Measurements from ENCODE around the gene C3orf33.

- TF ChIP-seq EP300 (IDR thresholded peaks at IDR 0.05): no peak
- TF ChIP-seq, protein P1, sequence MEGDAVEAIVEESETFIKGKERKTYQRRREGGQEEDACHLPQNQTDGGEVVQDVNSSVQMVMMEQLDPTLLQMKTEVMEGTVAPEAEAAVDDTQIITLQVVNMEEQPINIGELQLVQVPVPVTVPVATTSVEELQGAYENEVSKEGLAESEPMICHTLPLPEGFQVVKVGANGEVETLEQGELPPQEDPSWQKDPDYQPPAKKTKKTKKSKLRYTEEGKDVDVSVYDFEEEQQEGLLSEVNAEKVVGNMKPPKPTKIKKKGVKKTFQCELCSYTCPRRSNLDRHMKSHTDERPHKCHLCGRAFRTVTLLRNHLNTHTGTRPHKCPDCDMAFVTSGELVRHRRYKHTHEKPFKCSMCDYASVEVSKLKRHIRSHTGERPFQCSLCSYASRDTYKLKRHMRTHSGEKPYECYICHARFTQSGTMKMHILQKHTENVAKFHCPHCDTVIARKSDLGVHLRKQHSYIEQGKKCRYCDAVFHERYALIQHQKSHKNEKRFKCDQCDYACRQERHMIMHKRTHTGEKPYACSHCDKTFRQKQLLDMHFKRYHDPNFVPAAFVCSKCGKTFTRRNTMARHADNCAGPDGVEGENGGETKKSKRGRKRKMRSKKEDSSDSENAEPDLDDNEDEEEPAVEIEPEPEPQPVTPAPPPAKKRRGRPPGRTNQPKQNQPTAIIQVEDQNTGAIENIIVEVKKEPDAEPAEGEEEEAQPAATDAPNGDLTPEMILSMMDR (IDR thresholded peaks at IDR 0.05): no peak
- no peak for TF ChIP-seq RNF2 (IDR thresholded peaks at IDR 0.05; ENCODE audit: borderline replicate concordance, low read depth)
- TF ChIP-seq KDM1A (IDR thresholded peaks at IDR 0.05; ENCODE audit: low read depth): no peak
- TF ChIP-seq NR3C1 (IDR thresholded peaks at IDR 0.05): no peak
- no peak for TF ChIP-seq PHF8 (IDR thresholded peaks at IDR 0.05; ENCODE audit: borderline replicate concordance, low read depth)
- no peak for TF ChIP-seq MAZ (IDR thresholded peaks at IDR 0.05; ENCODE audit: borderline replicate concordance, low read depth, low read length)
- TF ChIP-seq MYC (IDR thresholded peaks at IDR 0.05; ENCODE audit: borderline replicate concordance, low read length): no peak
- no peak for TF ChIP-seq SREBF2 (IDR thresholded peaks at IDR 0.05)
- no peak for TF ChIP-seq KDM5A (IDR thresholded peaks at IDR 0.05)
- no peak for TF ChIP-seq HES2 (IDR thresholded peaks at IDR 0.05)
- TF ChIP-seq, protein P2, sequence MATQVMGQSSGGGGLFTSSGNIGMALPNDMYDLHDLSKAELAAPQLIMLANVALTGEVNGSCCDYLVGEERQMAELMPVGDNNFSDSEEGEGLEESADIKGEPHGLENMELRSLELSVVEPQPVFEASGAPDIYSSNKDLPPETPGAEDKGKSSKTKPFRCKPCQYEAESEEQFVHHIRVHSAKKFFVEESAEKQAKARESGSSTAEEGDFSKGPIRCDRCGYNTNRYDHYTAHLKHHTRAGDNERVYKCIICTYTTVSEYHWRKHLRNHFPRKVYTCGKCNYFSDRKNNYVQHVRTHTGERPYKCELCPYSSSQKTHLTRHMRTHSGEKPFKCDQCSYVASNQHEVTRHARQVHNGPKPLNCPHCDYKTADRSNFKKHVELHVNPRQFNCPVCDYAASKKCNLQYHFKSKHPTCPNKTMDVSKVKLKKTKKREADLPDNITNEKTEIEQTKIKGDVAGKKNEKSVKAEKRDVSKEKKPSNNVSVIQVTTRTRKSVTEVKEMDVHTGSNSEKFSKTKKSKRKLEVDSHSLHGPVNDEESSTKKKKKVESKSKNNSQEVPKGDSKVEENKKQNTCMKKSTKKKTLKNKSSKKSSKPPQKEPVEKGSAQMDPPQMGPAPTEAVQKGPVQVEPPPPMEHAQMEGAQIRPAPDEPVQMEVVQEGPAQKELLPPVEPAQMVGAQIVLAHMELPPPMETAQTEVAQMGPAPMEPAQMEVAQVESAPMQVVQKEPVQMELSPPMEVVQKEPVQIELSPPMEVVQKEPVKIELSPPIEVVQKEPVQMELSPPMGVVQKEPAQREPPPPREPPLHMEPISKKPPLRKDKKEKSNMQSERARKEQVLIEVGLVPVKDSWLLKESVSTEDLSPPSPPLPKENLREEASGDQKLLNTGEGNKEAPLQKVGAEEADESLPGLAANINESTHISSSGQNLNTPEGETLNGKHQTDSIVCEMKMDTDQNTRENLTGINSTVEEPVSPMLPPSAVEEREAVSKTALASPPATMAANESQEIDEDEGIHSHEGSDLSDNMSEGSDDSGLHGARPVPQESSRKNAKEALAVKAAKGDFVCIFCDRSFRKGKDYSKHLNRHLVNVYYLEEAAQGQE (IDR thresholded peaks at IDR 0.05): no peak
- no peak for TF ChIP-seq POLR2A (IDR thresholded peaks at IDR 0.05; ENCODE audit: low read length)
These were observed 63.6 kb downstream of the C3orf33 start for GRCh38 chr3:155742349-155742965.

Data from A549 (cell line).